ENCODE results near the gene ZNF48. TPM values are rescaled to one million over a fixed set of nuclear protein-coding genes. Genes with fewer than 3 reads are reported as not detected.
A peak's percentile ranks its signal among the peaks of the same experiment; 100 is the strongest.

Gene ZNF48
- 32.0 TPM for total RNA-seq

DNA sequence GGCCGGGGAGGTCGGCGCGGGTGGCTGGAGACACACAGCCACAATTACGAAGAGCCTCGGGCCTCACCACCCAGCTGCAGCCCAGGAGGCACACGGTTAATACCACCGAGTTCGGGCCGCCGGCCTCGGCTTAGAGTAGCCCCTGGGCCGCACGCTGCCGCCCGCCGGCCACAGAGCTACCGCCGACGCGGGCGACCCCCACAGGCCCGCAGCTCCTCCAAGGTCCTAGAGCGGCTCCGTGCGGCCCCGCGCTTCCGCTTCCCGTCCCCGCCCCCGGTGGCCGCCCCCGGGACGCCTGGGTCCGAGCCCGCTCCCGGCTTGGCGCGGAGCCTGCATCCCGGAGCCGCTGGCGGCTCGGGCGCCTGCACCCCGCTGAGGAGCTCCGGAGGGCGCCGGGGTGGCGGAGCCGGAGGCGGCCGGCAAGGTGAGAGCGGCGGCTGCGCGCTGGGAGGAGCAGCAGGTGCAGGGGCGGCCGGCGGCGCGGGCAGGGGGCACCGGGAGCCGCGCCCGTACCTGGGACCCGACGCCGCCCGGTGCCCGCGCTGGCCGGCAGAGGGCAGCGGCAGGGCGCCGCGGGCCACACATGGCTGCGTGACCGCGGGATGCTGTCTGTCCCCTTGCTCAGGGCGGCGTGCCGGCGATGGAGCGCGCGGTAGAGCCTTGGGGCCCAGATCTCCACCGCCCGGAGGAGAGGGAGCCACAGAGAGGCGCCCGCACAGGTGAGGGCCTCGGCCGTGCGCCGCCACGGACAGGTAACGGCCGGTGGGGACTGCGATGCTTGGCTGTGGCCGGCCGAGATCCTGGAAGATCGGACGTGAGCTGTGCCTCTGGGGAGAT lies at the start of gene ZNF48:
TSS of gene ZNF48 (plus strand) at position 266 of the 837 bp plus-strand sequence. CDS start at position 641, 375 bp downstream.
- DNase-seq, result peak; percentile 82

GRCh38 chr16:30346286-30346685 lies 48.9 kb upstream of the ZNF48 start:
- no peak for DNase-seq

DNA sequence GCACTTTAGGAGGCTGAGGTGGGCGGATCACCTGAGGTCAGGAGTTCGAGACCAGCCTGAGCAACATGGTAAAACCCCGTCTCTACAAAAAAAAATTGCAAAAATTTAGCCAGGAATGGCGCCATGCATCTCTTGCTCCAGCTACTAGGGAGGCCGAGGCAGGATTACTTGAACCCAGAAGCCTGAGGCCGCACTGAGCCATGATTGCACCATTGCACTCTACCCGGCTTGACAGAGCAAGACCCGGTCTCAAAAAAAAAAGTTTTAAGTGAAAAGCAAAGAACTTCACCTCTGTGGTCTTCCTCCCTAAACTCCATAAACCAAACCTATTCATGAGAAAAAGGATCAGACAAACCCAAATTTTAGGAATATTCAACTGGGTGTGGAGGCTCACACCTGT lies 47.1 kb upstream of the ZNF48 start:
- DNase-seq, result no peak

GRCh38 chr16:30348929-30349328 lies 46.3 kb upstream of the ZNF48 start:
- no peak for DNase-seq

GRCh38 chr16:30349675-30350074 lies 45.5 kb upstream of the ZNF48 start:
- DNase-seq, result no peak

DNA sequence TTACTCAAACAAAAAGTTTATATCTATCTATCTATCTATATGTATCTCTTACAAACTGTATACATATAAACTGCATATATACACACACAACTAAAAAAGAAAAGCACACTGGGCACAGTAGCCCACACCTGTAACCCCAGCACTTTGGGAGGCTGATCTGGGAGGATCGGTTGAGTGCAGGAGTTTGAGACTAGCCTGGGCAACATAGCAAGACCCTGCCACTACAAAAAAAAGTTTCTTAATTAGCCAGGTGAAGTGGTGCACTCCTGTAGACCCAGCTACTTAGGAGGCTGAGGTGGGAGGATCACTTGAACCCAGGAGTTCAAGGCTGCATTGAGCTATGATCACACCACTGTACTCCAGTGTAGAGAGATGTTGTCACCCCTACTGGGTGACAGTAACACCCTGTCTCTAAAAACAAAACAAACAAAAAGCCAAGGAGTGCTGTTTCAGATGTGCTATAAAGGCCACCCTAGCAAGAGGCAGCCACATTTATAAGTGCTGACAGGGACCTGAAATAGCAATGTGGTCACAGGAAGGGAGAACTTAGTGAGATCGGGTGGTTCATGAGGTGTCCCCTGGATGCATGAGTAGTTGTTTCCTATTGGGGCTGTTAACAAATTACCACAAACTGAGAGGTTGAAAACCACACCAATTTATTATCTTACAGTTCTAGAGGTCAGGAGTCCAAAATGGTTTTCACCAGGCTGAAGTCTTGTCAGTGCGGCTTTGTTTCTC lies 44.9 kb upstream of the ZNF48 start:
- no peak for DNase-seq

GRCh38 chr16:30351001-30351441 lies 44.2 kb upstream of the ZNF48 start:
- no peak for DNase-seq

DNA sequence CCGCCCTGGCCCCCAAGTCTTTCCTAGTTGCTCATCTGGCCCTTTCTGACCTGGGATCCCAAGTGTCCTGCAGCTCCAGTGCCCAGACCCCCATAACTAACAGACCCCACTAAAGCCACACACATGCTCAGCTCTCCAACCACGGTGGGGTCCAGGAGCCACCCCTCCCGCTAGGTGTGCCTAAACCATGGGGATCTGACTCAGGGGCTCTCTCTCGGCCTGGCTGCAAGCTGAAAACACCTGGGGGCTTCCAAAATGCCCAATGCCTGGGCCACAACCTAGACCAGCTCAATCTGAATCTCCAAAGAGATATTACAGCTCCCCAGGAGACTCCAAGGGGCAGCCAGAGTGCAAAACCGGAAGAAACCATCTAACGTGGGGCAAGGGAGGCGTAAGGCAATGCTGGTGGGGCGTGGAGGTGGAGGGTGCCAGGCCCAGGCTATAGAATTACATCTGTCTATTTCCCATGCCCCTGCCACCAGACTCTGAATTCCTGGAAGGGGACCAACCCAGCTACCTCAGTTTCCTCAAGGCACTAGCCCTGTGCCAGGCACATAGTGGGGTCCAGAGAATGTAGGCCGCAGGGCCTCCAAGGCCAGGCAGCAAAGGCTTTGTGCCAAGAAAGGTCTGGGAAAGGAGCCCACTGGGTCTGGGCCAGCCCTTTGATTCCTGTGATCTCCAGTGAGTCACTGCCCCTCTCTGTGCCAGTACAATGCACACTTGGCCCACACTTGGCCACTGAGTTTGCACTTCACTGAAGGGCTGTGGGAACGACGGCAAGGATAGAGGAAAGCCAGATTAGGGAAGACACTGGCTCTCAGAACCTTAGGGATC lies 43.4 kb upstream of the ZNF48 start:
- peak; percentile 74 for DNase-seq

- no peak for DNase-seq
Measured at GRCh38 chr16:30352488-30353401, 42.5 kb upstream of the ZNF48 start.

DNA sequence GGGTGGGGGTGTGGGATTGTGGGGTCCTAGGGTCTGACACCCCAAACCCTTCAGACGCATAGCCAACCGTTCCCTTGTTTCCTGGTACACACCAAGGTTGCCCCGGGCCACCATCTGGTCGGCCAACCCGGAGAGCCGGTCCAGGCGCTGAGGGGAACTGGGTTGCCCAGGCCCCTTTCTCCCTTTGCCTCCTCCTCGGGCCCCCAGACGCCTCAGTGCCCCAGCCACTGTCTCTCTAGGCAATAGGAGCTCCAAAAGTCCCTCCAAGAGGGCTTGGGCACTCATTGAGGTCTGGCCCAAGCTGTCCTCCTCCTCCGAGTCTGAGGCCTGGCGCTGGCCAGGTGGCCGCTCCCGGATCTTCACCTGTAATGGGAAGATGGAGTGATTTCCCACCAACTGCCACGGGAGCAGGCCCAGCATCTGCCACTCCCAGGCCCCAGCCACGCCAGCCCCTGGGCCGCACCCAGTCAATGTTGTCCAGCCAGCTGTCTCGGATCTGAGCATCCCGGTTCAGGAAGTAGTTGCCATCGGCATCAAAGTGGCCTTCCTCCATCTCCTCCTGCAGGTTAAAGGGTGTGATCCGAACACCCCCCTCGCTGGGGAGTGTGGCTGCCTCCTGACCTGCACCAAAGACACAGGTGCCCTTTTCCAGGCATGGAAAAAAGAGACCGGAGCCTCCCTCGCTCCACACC lies 41.6 kb upstream of the ZNF48 start:
- no peak for DNase-seq

DNA sequence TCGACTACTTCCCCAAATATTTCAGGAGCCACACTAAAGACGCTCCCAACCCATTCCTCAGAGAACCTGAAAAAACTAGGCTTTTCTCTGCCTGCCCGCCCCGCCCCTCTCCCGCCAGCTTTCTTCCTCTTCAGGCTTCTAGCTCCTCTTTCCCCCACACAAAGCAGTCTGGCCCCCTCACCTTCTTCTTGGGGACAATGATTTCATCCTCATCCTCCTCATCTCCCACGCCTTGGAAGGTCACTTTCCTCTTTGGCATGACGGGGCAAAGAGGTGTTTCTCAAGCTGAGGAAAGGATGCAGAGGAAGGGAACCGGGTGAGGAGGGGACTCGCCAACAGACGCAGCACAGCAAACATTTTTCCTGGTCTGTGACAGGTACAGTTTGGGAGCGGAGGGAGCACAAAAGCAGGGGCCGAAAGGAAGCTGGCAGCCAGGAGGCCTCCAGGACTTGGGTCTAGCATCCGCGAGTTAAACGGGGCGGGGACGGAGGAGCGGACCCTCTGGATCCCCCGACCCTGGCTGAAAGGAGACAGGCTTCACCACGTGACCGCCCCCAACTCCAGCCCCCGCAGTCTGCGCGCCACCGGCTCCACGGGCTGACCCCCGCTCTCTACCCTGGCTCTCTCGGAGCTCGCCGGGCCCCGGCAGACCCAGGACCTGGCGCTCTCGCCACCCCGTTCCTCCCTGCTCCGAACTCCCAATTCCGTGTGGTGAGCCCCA lies 40.6 kb upstream of the ZNF48 start:
- DNase-seq, result no peak

DNA sequence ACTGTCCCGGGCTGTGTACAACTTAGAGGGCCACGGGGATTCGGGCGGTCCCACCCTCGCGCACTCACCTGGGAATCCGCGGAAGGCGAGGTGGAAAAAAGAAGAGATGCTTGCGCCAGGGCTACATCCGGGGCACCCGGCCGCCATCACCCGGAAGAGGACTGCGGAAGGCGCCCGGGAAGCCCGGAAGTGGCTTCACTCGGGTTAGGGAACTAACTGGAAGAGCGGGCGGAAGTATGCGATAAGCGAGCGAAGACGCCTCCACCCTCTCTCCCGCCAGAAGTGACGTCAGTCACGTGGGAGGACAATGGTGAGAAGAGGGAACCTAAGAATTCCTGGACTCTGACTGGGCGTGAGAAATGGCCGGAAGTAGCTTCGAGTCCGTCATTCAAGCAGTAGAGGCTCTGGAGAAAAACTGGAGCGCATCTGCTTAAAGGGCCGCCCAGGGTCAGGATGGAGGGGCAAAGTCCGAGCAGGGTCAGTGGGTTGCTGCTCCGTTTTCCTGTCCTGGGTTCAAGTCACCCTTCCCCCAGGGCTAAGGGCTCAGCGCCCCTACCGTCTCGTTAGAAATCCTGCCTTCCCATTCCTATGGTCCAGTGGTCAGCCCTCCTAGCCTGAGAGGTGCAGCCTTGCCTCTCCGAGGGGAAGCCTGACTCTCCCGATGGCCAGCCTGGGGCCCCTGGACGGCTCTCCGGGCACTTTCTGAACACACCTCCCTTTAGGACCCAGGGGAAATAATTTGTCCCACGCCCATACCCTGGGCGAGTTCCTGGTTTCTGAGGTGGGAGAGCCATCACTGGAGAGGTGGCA lies 39.9 kb upstream of the ZNF48 start, which contains the start of gene CD2BP2:
TSS of gene CD2BP2 (minus strand) at position 165 of the 810 bp plus-strand sequence. CDS start 627 bp downstream, outside the sequence.
- peak; percentile 96 for DNase-seq

DNA sequence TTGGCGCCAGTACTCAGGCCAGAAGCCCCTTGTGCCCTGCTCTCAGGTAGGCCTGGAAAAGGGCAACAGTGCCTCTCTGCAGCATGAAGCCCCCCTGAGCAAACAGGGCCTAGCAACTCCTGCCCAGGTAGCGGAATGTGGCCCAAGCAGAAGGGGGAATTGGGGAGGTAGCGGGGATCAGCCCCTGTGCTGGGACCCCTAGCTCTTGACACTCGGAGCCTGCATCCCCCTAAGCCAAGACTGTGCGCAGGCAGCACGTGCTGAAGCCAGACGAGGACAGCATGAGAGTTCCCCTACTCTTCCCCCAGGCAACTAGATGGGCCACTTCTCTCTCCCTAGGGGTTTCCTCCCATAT lies 39.3 kb upstream of the ZNF48 start:
- DNase-seq, result no peak

DNA sequence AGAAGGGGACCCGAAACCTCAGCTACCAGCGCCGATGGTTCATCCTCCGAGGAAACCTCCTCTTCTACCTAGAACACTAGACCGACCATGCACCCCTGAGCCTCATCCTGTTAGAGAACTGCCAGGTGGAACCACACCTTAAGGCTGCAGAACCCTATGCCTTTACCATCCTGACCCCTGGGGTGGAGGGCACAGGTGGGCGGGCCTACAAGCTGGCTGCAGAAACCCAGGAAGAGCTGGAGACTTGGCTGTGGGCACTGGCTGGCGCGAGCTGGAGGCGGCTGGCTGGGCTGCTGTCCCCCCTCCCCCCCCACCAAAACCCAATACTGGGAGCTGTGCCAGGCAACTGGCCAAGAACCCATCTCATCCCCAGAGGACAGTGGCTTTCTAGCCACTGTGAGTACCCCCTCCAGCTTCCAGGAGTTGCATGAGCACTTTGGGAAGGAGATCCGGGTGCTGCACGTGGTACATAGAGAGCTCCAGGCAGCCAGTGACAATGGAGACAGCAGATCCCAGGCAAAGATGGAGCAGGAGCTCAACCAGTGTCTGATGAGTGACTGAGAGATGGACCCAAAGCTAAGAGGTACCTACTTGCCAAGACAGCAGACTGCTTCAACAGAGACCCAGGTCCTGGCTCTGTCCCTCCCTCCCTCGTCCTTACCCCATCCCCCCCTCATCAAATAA lies 38.7 kb upstream of the ZNF48 start:
- no peak for DNase-seq

DNA sequence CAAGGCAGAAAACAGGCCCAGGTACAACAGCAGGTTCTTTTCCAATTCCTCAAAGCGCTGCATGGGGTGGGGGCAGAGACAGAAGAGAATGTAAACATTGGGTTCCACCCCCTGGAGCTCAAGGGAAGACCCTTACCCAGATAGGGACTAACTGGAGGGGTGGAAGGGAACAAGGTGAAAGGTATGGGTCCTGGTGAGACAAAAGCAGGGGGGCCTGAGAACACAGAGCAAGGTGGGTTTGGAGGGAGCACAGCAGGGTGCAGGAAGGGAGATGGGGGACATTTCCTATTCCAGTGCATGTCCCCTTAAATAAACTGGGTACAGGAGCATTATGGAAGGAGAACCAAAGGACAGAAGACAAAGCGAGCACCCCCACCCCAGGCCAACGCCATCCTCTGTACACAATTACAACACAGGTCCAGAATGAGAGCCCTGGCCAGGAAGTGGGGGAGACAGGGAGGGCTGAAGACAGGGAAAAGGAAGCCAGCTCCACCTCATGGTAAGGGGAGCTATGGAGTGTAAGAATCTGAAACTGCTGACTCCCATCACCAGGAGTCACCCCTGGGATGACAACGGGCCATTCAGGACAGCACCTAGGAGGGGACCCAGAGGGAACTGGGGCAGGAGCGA lies 38.0 kb upstream of the ZNF48 start:
- DNase-seq, result no peak

DNA sequence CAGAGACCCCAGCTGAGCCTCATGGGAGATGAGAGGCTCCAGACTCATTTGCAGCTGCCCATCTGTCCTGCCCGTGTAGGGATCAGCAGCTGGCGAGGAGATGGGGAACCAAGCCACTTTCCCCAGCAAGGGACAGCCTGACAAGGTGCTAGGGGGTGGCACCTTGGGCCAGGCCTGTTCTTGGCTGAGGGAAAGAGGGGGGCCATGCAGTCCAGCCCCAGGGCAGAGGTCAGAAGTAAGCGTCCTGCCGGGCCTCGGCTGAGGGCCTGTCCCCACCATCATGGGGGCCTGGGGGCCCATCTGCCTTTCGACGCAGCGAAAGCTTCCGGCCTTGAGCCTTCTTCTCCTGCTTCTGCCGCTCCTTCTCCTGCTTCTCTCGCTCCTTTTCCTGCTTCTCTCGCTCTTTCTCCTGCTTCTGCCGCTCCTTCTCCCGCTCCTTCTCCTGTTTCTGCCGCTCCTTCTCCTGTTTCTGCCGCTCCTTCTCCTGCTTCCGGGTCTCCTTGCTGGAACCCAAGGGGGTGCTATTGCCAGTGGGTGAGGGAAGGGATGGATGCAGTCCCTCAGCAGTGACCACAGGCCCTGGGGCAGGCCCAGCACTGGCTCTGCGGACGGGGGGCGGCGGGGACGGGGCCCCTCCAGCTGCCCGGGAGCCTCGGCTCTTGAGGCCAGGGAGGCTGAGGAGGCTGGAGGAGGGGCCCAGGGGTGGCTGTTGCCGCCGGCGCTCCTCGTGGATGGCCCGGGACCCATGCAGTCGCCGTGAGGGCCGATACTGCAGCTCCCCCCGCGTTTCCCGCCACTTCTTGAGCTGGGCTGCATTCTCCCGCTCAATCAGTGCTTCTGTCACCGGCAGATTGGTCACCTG lies 37.3 kb upstream of the ZNF48 start:
- no peak for DNase-seq

DNA sequence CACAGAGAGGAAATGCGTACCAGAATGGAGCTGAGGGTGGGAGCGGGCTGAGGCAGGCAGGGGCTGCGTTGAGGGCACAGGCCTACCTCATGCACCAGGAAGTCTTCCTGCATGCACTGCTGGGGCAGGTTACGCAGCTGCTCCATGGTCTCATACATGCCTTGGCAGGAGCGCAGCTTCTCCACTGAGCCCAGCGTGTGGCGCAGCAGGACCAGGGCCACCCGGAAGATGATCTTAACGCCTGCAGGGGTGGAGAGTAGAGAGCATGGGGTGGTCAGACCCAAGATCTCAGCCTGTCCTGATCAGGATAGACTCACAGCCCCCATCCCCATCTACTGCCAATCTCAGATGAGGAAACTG lies 36.7 kb upstream of the ZNF48 start:
- DNase-seq, result no peak
